Small intestine (tissue), 7 donors: ENCODE results near the gene MNAT1. TPM values are rescaled to one million over a fixed set of nuclear protein-coding genes. Genes with fewer than 3 reads are reported as not detected.
A peak's percentile ranks its signal among the peaks of the same experiment; 100 is the strongest.

ENCODE experiments used
- DNase-seq, 2 donors: peaks; one replicate each; pipeline versions ENCODE4 v3.0.0 to v3.0.0-alpha.2; 2013
- FAIRE-seq: peaks from 2 replicates; lab custom pipeline; 2012; peaks lifted over from hg19 to GRCh38; lab: Jason Lieb, UNC
- H3K27ac ChIP-seq, 3 donors: one replicate each; pipeline ENCODE4 v1.5.1; 2013; ENCODE audit warnings: low read length in 2 of 3, mild to moderate bottlenecking in 2 of 3, control low read depth in 1 of 3, inconsistent platforms in 1 of 3, low read depth in 1 of 3, moderate library complexity in 1 of 3
- H3K27me3 ChIP-seq, 3 donors: one replicate each; pipeline ENCODE4 v1.6.1; 2013; ENCODE audit warnings: low read length in 3 of 3, inconsistent platforms in 1 of 3; ENCODE audit not compliant: control insufficient read depth in 3 of 3, insufficient read depth in 3 of 3
- H3K36me3 ChIP-seq, 3 donors: one replicate each; pipeline ENCODE4 v1.6.1; 2013; ENCODE audit warnings: low read length in 3 of 3, inconsistent platforms in 1 of 3, low read depth in 1 of 3, mild to moderate bottlenecking in 1 of 3, moderate library complexity in 1 of 3; ENCODE audit not compliant: control insufficient read depth in 3 of 3, insufficient read depth in 2 of 3
- H3K4me1 ChIP-seq, 3 donors: one replicate each; pipeline ENCODE4 v1.6.1; 2013; ENCODE audit warnings: low read length in 2 of 3, inconsistent platforms in 1 of 3, low read depth in 1 of 3, mild to moderate bottlenecking in 1 of 3, moderate library complexity in 1 of 3; ENCODE audit not compliant: control insufficient read depth in 3 of 3, insufficient read depth in 2 of 3
- H3K4me3 ChIP-seq, 3 donors: one replicate each; pipeline ENCODE4 v1.5.1; 2013; ENCODE audit warnings: low read length in 3 of 3, control low read depth in 1 of 3, inconsistent platforms in 1 of 3, low read depth in 1 of 3, mild to moderate bottlenecking in 1 of 3, moderate library complexity in 1 of 3
- H3K9me3 ChIP-seq, 2 donors: one replicate each; pipeline ENCODE4 v1.6.1; 2013; ENCODE audit warnings: low read depth in 1 of 2, low read length in 1 of 2; ENCODE audit not compliant: control insufficient read depth in 2 of 2, insufficient read depth in 1 of 2
- WGBS, 3 donors: extraction: QIAGEN DNeasy Blood & Tissue Kit; methylation state at CpG; one replicate each; pipeline ENCODE4 v1.1.7; 2013; 5-methylcytosine and 5-hydroxymethylcytosine counted together
- polyA plus RNA-seq, 4 donors: library from polyadenylated mRNA; stranded (reverse) in 3 of 4; unstranded in 1 of 4; fragments of 200-250 nt in 3 of 4; fragments of 120-200 nt in 1 of 4; gene quantifications; one replicate each; pipeline versions ENCODE4 v1.2.1 to v1.2.3, GENCODE V29; 2013
- donor health status: healthy with polysubstance abuse.
- donor health status: control.
- donor health status: control.
- donor health status: Bipolar disorder and iron deficiency.
- donor health status: healthy.

MNAT1 gene
- polyA plus RNA-seq, 4 donors = 9.5 to 28.7 (median 12.8) TPM

- no peak overlapping the region for H3K4me3 ChIP-seq
- FAIRE-seq (no peak), DNase-seq (no peak)
- 76 to 90% (median 82%) methylated on average over 2 of the region's 2 CpGs for WGBS, 3 donors
- H3K9me3 ChIP-seq = peaks cover 0 to 6% of the 10 kb centered on the region in 2 donors
- peaks cover 0 to 10% (median 0%) of the 10 kb centered on the region in 3 donors for H3K36me3 ChIP-seq
- no peak overlapping the region for H3K27ac ChIP-seq
- peaks cover 0 to 6% (median 3%) of the 10 kb centered on the region in 3 donors for H3K4me1 ChIP-seq
- H3K27me3 ChIP-seq = no peaks in the 10 kb centered on the region
Observed at GRCh38 chr14:60859525-60859924, 125.0 kb downstream of the MNAT1 start.

- H3K9me3 ChIP-seq = peaks cover 0 to 6% of the 10 kb centered on the region in 2 donors
- DNase-seq (peak; percentile 49 to 60), FAIRE-seq (no peak)
- H3K4me1 ChIP-seq = peaks cover 0 to 6% (median 3%) of the 10 kb centered on the region in 3 donors
- H3K4me3 ChIP-seq = no peak overlapping the region
- H3K27ac ChIP-seq = peak overlapping the region in 1 of 3 donors; percentile 5
- WGBS, 3 donors = 17 to 49% (median 30%) methylated on average over 3 of the region's 3 CpGs
- H3K36me3 ChIP-seq = no peaks in the 10 kb centered on the region
- no peaks in the 10 kb centered on the region for H3K27me3 ChIP-seq
Observed at GRCh38 chr14:60861545-60862140, 127.1 kb downstream of the MNAT1 start.

GRCh38 chr14:60862283-60862682, 127.7 kb downstream of the MNAT1 start:
- 10 to 37% (median 31%) methylated on average over 2 of the region's 2 CpGs for WGBS, 3 donors
- Histone ChIP-seq H3K4me1 (peaks cover 0 to 6% (median 3%) of the 10 kb centered on the region in 3 donors), H3K4me3 (no peak overlapping the region), H3K27ac (peak overlapping the region in 1 of 3 donors; percentile 5), H3K36me3 (no peaks in the 10 kb centered on the region), H3K9me3 (peaks cover 0 to under 1% of the 10 kb centered on the region in 2 donors), H3K27me3 (no peaks in the 10 kb centered on the region)
- peak; percentile 84 to 88 for DNase-seq
- no peak for FAIRE-seq

GRCh38 chr14:60863249-60863648, 128.7 kb downstream of the MNAT1 start:
- Histone ChIP-seq H3K4me1 (peaks cover 0 to 6% (median 3%) of the 10 kb centered on the region in 3 donors), H3K9me3 (no peaks in the 10 kb centered on the region), H3K36me3 (no peaks in the 10 kb centered on the region), H3K4me3 (no peak overlapping the region), H3K27me3 (no peaks in the 10 kb centered on the region), H3K27ac (no peak overlapping the region)
- DNase-seq = no peak
- no peak for FAIRE-seq
- 62 to 79% (median 77%) methylated on average over 2 of the region's 2 CpGs for WGBS, 3 donors

- no peaks in the 10 kb centered on the region for H3K27me3 ChIP-seq
- no peak for FAIRE-seq
- H3K4me3 ChIP-seq = no peak overlapping the region
- H3K9me3 ChIP-seq = no peaks in the 10 kb centered on the region
- no peaks in the 10 kb centered on the region for H3K36me3 ChIP-seq
- WGBS, 3 donors = 86 to 98% (median 97%) methylated on average over 4 of the region's 4 CpGs
- H3K27ac ChIP-seq = no peak overlapping the region
- peaks cover 0 to 6% (median 3%) of the 10 kb centered on the region in 3 donors for H3K4me1 ChIP-seq
- no peak for DNase-seq
Observed at GRCh38 chr14:60865378-60866127, 131.0 kb downstream of the MNAT1 start.

- Histone ChIP-seq H3K27me3 (no peaks in the 10 kb centered on the region), H3K9me3 (no peaks in the 10 kb centered on the region), H3K36me3 (no peaks in the 10 kb centered on the region), H3K4me3 (no peak overlapping the region), H3K27ac (no peak overlapping the region), H3K4me1 (peaks cover 0 to 6% (median 0%) of the 10 kb centered on the region in 3 donors)
- no peak for FAIRE-seq
- no peak for DNase-seq
Observed at GRCh38 chr14:60867503-60868172, 133.1 kb downstream of the MNAT1 start.

GRCh38 chr14:60878121-60878520, 143.6 kb downstream of the MNAT1 start:
- H3K27me3 ChIP-seq = no peaks in the 10 kb centered on the region
- no peaks in the 10 kb centered on the region for H3K4me1 ChIP-seq
- peaks cover 0 to 3% of the 10 kb centered on the region in 2 donors for H3K9me3 ChIP-seq
- WGBS, 3 donors = 95 to 98% (median 96%) methylated on average over 1 of the region's 1 CpG
- H3K27ac ChIP-seq = no peak overlapping the region
- FAIRE-seq (no peak), DNase-seq (no peak)
- H3K36me3 ChIP-seq = no peaks in the 10 kb centered on the region
- H3K4me3 ChIP-seq = no peak overlapping the region

GRCh38 chr14:60878536-60878935, 144.0 kb downstream of the MNAT1 start:
- H3K36me3 ChIP-seq = no peaks in the 10 kb centered on the region
- H3K27me3 ChIP-seq = no peaks in the 10 kb centered on the region
- no peaks in the 10 kb centered on the region for H3K4me1 ChIP-seq
- H3K27ac ChIP-seq = no peak overlapping the region
- no peak overlapping the region for H3K4me3 ChIP-seq
- no peak for FAIRE-seq
- DNase-seq = no peak
- peaks cover 0 to 3% of the 10 kb centered on the region in 2 donors for H3K9me3 ChIP-seq
